Stomach (tissue), 9 donors: ENCODE measurements around the gene PLCL2. TPM values are rescaled to one million over a fixed set of nuclear protein-coding genes. Genes with fewer than 3 reads are reported as not detected.

Experiments used
- DNase-seq, 2 donors: peaks; one replicate each; pipeline versions ENCODE4 v3.0.0 to v3.0.0-alpha.2; 2013 to 2019
- H3K27ac ChIP-seq, 5 donors: fragments of 200-600 bp in 4 of 5; sonication (generic) in 4 of 5; one replicate each; pipeline ENCODE4 v1.5.1; 2013 to 2019; ENCODE audit warnings: mild to moderate bottlenecking in 1 of 5, moderate library complexity in 1 of 5
- H3K27me3 ChIP-seq, 3 donors: fragments of 200-600 bp; sonication (generic); one replicate each; pipeline ENCODE4 v1.5.1; 2017 to 2019; ENCODE audit warnings: mixed run types in 1 of 3
- H3K36me3 ChIP-seq, 4 donors: fragments of 200-600 bp; sonication (generic); 1 replicate in 3 of 4; 2 replicates in 1 of 4; pipeline ENCODE4 v1.5.1; 2016 to 2019
- H3K4me1 ChIP-seq, 4 donors: fragments of 200-600 bp; sonication (generic); one replicate each; pipeline ENCODE4 v1.5.1; 2016 to 2019
- H3K4me3 ChIP-seq, 4 donors: fragments of 200-600 bp; sonication (generic) in 3 of 4; one replicate each; pipeline ENCODE4 v1.5.1; 2016 to 2019; ENCODE audit warnings: mild to moderate bottlenecking in 1 of 4
- H3K9me3 ChIP-seq, 4 donors: fragments of 200-600 bp; sonication (generic); one replicate each; pipeline ENCODE4 v1.5.1; 2016 to 2019
- EP300 ChIP-seq: sonication (generic); formaldehyde crosslinking; IDR thresholded peaks from one replicate; pipeline ENCODE4 v1.6.1; 2017; ENCODE audit warnings: antibody characterized with exemption
- POLR2A ChIP-seq, 4 donors: fragments of 450-650 bp; IDR thresholded peaks; one replicate each; pipeline ENCODE4 v1.6.1; 2016; ENCODE audit warnings: antibody characterized with exemption in 4 of 4, control low read depth in 2 of 4, mild to moderate bottlenecking in 1 of 4, moderate library complexity in 1 of 4
- POLR2AphosphoS5 ChIP-seq, 3 donors: sonication (generic); formaldehyde crosslinking; IDR thresholded peaks; one replicate each; pipeline ENCODE4 v1.6.1; 2016; ENCODE audit warnings: antibody characterized with exemption in 3 of 3
- WGBS, 5 donors: extraction: QIAGEN DNeasy Blood & Tissue Kit in 3 of 5; methylation state at CpG; one replicate each; pipeline versions ENCODE4 v1.1.5 to v1.1.7; 2013 to 2018; 5-methylcytosine and 5-hydroxymethylcytosine counted together
- intact Hi-C: fragments of 100-400 bp; cut with DNase I; formaldehyde crosslinking; loops from one replicate; pipeline ENCODE4 v1.15.1; 2023; ENCODE audit warnings: low total_unique reads
- polyA plus RNA-seq, 3 donors: library from polyadenylated mRNA; stranded (reverse); fragments of 200-250 nt; gene quantifications; one replicate each; pipeline ENCODE4 v1.2.3, GENCODE V29; 2013
- total RNA-seq, 5 donors: library from RNA; depleted of rRNA; stranded (reverse); fragments of >200 nt; gene quantifications; one replicate each; pipeline versions ENCODE4 v1.1.0 to v1.2.3, GENCODE V29; 2014 to 2016
- TF ChIP-seq, protein P1 (sequence below), 7 experiments: fragments of 450-650 bp in 4 of 7; fragments of 200-600 bp in 3 of 7; sonication (generic) in 3 of 7; IDR thresholded peaks; one replicate each; pipeline ENCODE4 v1.5.1; 2016 to 2019; ENCODE audit warnings: antibody characterized with exemption in 7 of 7, control low read depth in 2 of 7, mild to moderate bottlenecking in 1 of 7
- donor health status: healthy with polysubstance abuse.
- donor health status: Bipolar disorder and iron deficiency.
- donor health status: healthy.

PLCL2 gene
- total and polyA plus RNA-seq, 8 donors, result 1.0 to 34.9 (median 5.7) TPM

DNA sequence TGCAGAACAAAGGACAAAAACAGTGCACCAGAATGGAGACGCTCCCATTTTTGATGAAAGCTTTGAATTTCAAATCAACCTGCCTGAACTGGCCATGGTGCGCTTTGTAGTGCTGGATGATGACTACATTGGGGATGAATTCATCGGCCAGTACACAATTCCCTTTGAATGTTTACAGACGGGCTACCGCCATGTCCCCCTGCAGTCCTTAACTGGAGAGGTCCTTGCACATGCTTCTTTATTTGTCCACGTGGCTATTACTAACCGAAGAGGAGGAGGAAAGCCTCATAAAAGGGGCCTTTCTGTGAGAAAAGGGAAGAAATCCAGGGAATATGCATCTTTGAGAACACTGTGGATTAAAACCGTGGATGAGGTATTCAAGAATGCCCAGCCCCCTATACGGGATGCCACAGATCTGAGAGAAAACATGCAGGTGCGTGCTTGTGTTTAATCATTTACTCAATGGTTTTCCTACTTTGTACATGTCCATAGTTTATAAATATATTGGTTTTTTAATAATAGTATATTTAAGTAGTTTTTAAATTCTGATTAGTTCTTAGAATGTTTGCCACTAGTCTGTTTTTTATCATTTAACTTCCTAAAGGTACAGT lies 127.1 kb downstream of the PLCL2 start:
- Histone ChIP-seq H3K4me3 (no peak overlapping the region), H3K9me3 (no peaks in the 10 kb centered on the region), H3K27ac (no peak overlapping the region), H3K36me3 (peaks cover 0 to 26% (median 20%) of the 10 kb centered on the region in 4 donors), H3K27me3 (no peaks in the 10 kb centered on the region), H3K4me1 (peaks cover 6 to 29% (median 15%) of the 10 kb centered on the region in 4 donors)
- TF ChIP-seq POLR2AphosphoS5 (IDR thresholded peaks at IDR 0.05), result no peak
- no peak for TF ChIP-seq POLR2A (IDR thresholded peaks at IDR 0.05)
- TF ChIP-seq, protein P1, sequence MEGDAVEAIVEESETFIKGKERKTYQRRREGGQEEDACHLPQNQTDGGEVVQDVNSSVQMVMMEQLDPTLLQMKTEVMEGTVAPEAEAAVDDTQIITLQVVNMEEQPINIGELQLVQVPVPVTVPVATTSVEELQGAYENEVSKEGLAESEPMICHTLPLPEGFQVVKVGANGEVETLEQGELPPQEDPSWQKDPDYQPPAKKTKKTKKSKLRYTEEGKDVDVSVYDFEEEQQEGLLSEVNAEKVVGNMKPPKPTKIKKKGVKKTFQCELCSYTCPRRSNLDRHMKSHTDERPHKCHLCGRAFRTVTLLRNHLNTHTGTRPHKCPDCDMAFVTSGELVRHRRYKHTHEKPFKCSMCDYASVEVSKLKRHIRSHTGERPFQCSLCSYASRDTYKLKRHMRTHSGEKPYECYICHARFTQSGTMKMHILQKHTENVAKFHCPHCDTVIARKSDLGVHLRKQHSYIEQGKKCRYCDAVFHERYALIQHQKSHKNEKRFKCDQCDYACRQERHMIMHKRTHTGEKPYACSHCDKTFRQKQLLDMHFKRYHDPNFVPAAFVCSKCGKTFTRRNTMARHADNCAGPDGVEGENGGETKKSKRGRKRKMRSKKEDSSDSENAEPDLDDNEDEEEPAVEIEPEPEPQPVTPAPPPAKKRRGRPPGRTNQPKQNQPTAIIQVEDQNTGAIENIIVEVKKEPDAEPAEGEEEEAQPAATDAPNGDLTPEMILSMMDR (IDR thresholded peaks at IDR 0.05), result no peak
- no peak for TF ChIP-seq EP300
- intact Hi-C loops, result no loop called here
- 72 to 86% (median 74%) methylated on average over 10 of the region's 10 CpGs for WGBS, 5 donors
- no peak for DNase-seq

DNA sequence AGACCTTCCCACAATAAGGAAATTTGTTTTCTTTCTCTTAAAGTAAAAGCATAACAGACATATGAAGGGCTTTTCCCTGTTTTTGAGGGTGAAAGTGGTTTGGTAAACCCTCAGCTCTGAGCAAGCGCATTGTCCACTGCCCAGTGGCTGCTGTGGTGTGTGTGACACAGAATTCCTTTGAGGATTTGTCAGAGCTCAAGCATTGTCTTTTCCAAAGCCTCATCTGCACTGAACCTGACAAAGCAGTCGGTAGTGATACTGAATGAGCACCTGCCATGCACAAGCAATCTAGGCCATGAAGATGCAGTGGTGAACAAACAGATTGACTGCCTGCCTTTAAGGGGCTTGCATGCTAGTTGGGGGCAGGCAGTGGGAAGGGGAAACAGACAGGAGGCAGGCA lies 128.3 kb downstream of the PLCL2 start:
- TF ChIP-seq EP300 (no peak), POLR2A (IDR thresholded peaks at IDR 0.05) (no peak), POLR2AphosphoS5 (IDR thresholded peaks at IDR 0.05) (no peak)
- TF ChIP-seq, protein P1 (IDR thresholded peaks at IDR 0.05), result no peak
- Histone ChIP-seq H3K9me3 (no peaks in the 10 kb centered on the region), H3K36me3 (peaks cover 0 to 26% (median 20%) of the 10 kb centered on the region in 4 donors), H3K4me1 (peaks cover 6 to 29% (median 15%) of the 10 kb centered on the region in 4 donors), H3K27me3 (no peaks in the 10 kb centered on the region), H3K27ac (peak overlapping the region in 1 of 5 donors; percentile 73), H3K4me3 (no peak overlapping the region)
- 65 to 84% (median 69%) methylated on average over 2 of the region's 2 CpGs for WGBS, 5 donors
- DNase-seq, result no peak
- intact Hi-C loops, result no loop called here

DNA sequence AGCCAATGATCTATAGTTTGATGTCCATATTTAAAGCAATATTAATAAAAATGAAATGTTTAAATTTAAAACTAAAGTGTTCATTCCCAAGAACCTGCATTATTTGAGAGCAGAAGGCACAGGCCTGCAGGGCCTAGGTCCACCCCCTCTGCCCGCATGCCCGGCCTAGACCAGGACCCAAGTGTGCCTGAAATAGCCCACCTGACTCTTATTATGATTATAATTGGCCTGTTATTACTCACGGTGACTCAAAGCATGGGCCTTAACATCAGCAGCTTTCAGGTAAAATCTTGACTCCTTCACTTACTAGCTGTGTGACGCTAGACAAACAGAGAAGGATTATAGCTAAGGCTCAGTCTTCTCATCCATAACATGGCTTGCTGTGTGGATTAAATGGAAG lies 128.8 kb downstream of the PLCL2 start:
- intact Hi-C loops, result no loop called here
- no peak overlapping the region for H3K4me3 ChIP-seq
- peaks cover 0 to 26% (median 20%) of the 10 kb centered on the region in 4 donors for H3K36me3 ChIP-seq
- H3K27ac ChIP-seq, result peak overlapping the region in 4 of 5 donors; percentile 8 to 73 (median 38)
- no peak for TF ChIP-seq EP300
- no peak for TF ChIP-seq POLR2A (IDR thresholded peaks at IDR 0.05)
- no peak for TF ChIP-seq POLR2AphosphoS5 (IDR thresholded peaks at IDR 0.05)
- TF ChIP-seq, protein P1 (IDR thresholded peaks at IDR 0.05), result no peak
- WGBS, 5 donors, result 57 to 83% (median 64%) methylated on average over 4 of the region's 4 CpGs
- H3K4me1 ChIP-seq, result peaks cover 6 to 29% (median 15%) of the 10 kb centered on the region in 4 donors
- DNase-seq, result no peak
- no peaks in the 10 kb centered on the region for H3K9me3 ChIP-seq
- no peaks in the 10 kb centered on the region for H3K27me3 ChIP-seq

DNA sequence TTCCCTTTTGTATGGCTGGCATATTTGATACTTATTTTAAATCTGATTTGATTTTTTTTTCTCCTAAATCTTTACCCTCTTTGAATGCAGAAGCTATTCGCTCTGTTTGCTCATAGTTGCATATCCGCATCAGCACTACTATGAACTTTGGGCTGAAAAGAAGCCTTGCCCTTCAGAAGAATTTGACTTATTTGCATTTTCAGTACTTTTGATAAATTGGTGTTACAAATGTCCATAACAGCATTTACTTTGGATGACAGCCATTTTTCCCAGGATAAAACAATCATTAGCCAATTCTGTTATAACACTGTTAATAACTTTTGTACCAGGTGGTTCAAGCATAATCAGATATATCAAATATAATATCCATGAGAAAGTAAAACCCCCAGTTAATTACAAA lies 129.5 kb downstream of the PLCL2 start:
- TF ChIP-seq, protein P1 (IDR thresholded peaks at IDR 0.05), result no peak
- no peak for TF ChIP-seq EP300
- TF ChIP-seq POLR2AphosphoS5 (IDR thresholded peaks at IDR 0.05), result no peak
- no peak for TF ChIP-seq POLR2A (IDR thresholded peaks at IDR 0.05)
- H3K4me1 ChIP-seq, result peaks cover 6 to 29% (median 15%) of the 10 kb centered on the region in 4 donors
- peak overlapping the region in 2 of 4 donors; percentile 8 to 23 for H3K4me3 ChIP-seq
- H3K27me3 ChIP-seq, result no peaks in the 10 kb centered on the region
- peak in 1 of 2 donors; percentile 71 for DNase-seq
- peak overlapping the region in 4 of 5 donors; percentile 37 to 73 (median 49) for H3K27ac ChIP-seq
- intact Hi-C loops, result no loop called here
- H3K36me3 ChIP-seq, result peaks cover 0 to 26% (median 20%) of the 10 kb centered on the region in 4 donors
- H3K9me3 ChIP-seq, result no peaks in the 10 kb centered on the region
- 40 to 79% (median 54%) methylated on average over 2 of the region's 2 CpGs for WGBS, 5 donors
